Measurements from ENCODE around the gene PTPRN2. TPM values are rescaled to one million over a fixed set of nuclear protein-coding genes. Genes with fewer than 3 reads are reported as not detected.

PTPRN2 gene
- total and polyA plus RNA-seq, 2 of the 8 experiments (the other 6 are each of a cell fraction or from before 2014, with no cell fraction given), result 2.6 to 4.5 TPM

GRCh38 chr7:158517072-158517471 lies 70.6 kb downstream of the PTPRN2 start:
- no peak overlapping the region for H3K4ac ChIP-seq (replicated peaks; ENCODE audit: insufficient read length, low read depth, low read length)
- H3K79me2 ChIP-seq (ENCODE audit: control insufficient read depth in 1 of 2, insufficient read depth in 2 of 2, low read length in 2 of 2), result no peaks in the 10 kb centered on the region
- H3K18ac ChIP-seq (ENCODE audit: extremely low read depth, low read length), result no peak overlapping the region
- no peak for TF ChIP-seq USF2 (IDR thresholded peaks at IDR 0.05; ENCODE audit: low read length)
- peaks cover 0 to 2% (median 0%) of the 10 kb centered on the region in 4 experiments; a peak in 1 of 7 replicates for H3K27me3 ChIP-seq (replicated peaks in 1 of 4; ENCODE audit: control insufficient read depth in 3 of 4, extremely low read depth in 1 of 4, insufficient read depth in 3 of 4, low read length in 3 of 4)
- H3K36me3 ChIP-seq (ENCODE audit: control insufficient read depth in 2 of 4, insufficient read depth in 4 of 4, low read length in 3 of 4), result no peaks in the 10 kb centered on the region
- H3K56ac ChIP-seq (replicated peaks; ENCODE audit: insufficient read length, low read depth, low read length), result no peak overlapping the region
- H3K23me2 ChIP-seq (ENCODE audit: low read depth, low read length), result no peaks in the 10 kb centered on the region
- peaks cover 0 to 1% of the 10 kb centered on the region in 2 experiments for H4K20me1 ChIP-seq (replicated peaks in 1 of 2; ENCODE audit: control insufficient read depth in 1 of 2, insufficient read depth in 2 of 2, low read length in 2 of 2)
- no peak overlapping the region; the same call in 1 of the 2 replicates for H4K8ac ChIP-seq (ENCODE audit: extremely low read depth, insufficient read depth, low read length)
- H2BK20ac ChIP-seq (ENCODE audit: low read length), result no peak overlapping the region
- H3K4me2 ChIP-seq (ENCODE audit: insufficient read depth in 1 of 2, low read depth in 2 of 2, low read length in 2 of 2), result no peak overlapping the region
- H3K9me3 ChIP-seq (ENCODE audit: insufficient read depth in 2 of 2, low read depth in 1 of 2, low read length in 1 of 2), result peaks cover 4% of the 10 kb centered on the region in 2 experiments
- POLR2A ChIA-PET (ENCODE audit: partially characterized antibody), result no interaction called here
- DNase-seq (ENCODE audit: low read depth in 1 of 2, low spot score in 2 of 2) (no peak), FAIRE-seq (no peak)
- no peaks in the 10 kb centered on the region for H3K4me1 ChIP-seq (replicated peaks in 1 of 4; ENCODE audit: control insufficient read depth in 3 of 4, insufficient read depth in 4 of 4, low read length in 3 of 4)
- H3K23ac ChIP-seq (ENCODE audit: insufficient read length), result no peak overlapping the region
- no peak overlapping the region for H4K5ac ChIP-seq (ENCODE audit: insufficient read length, low read depth, low read length)
- H3K27ac ChIP-seq (ENCODE audit: low read depth, low read length), result no peak overlapping the region
- H3K9ac ChIP-seq (replicated peaks in 1 of 4; ENCODE audit: extremely low read depth in 1 of 4, low read depth in 3 of 4, low read length in 3 of 4), result no peak overlapping the region
- H2BK120ac ChIP-seq (replicated peaks; ENCODE audit: low read depth, low read length), result no peak overlapping the region
- H2BK15ac ChIP-seq (ENCODE audit: low read length), result no peak overlapping the region
- no peak overlapping the region for H2BK12ac ChIP-seq (ENCODE audit: low read depth, low read length)
- CTCF ChIA-PET (ENCODE audit: partially characterized antibody), result no interaction called here
- no peak overlapping the region; the same call in 1 of the 2 replicates for H2AK5ac ChIP-seq (ENCODE audit: low read depth, low read length)
- no peak overlapping the region for H2AFZ ChIP-seq (ENCODE audit: low read length)
- WGBS, 2 experiments (ENCODE audit: extremely low coverage in 1 of 2, insufficient coverage in 1 of 2, insufficient read length in 1 of 2, insufficient replicate concordance in 2 of 2, low coverage in 1 of 2, low lambda C conversion rate in 2 of 2, missing lambda C conversion rate in 1 of 2), result 89% methylated on average over 11 of the region's 11 CpGs; no CpG with 5 or more reads in 1 of the 2 experiments
- H4K91ac ChIP-seq (replicated peaks; ENCODE audit: insufficient read length, low read length), result no peak overlapping the region
- no peaks in the 10 kb centered on the region for H3K79me1 ChIP-seq (ENCODE audit: low read depth, low read length)
- H2BK5ac ChIP-seq (ENCODE audit: low read depth, low read length), result no peak overlapping the region
- no peak overlapping the region for H3K4me3 ChIP-seq (ENCODE audit: extremely low read depth in 1 of 4, insufficient read depth in 2 of 4, low read depth in 3 of 4, low read length in 4 of 4)
- no peak overlapping the region for H3K14ac ChIP-seq (ENCODE audit: insufficient read length)

Measured in H1 (cell line).